ENCODE measurements around the gene SPDYC. TPM values are rescaled to one million over a fixed set of nuclear protein-coding genes. Genes with fewer than 3 reads are reported as not detected.

SPDYC gene
- total and polyA plus RNA-seq, 9 of the 15 experiments (the other 6 are each of a cell fraction or from before 2014, with no cell fraction given), result 4.4 to 18.8 (median 9.2) TPM

GRCh38 chr11:65185171-65185570 lies 15.1 kb downstream of the SPDYC start:
- Histone ChIP-seq H3K27me3 (ENCODE audit: control insufficient read depth in 2 of 2, insufficient read depth in 2 of 2, low read length in 2 of 2) (no peaks in the 10 kb centered on the region), H3K9ac (ENCODE audit: insufficient read depth in 1 of 2, low read depth in 2 of 2, low read length in 2 of 2) (no peak overlapping the region), H3K4me1 (replicated peaks in 1 of 2; ENCODE audit: control insufficient read depth in 2 of 2, insufficient read depth in 2 of 2, low read length in 2 of 2) (peaks cover 9 to 56% of the 10 kb centered on the region in 2 experiments), H4K20me1 (replicated peaks; ENCODE audit: control insufficient read depth, insufficient read depth, low read length) (no peaks in the 10 kb centered on the region), H3K9me3 (replicated peaks; ENCODE audit: control insufficient read depth, insufficient read depth, low read depth, low read length) (no peaks in the 10 kb centered on the region), H3K9me1 (ENCODE audit: control insufficient read depth, insufficient read depth, low read length) (peaks cover 3% of the 10 kb centered on the region), H3K36me3 (ENCODE audit: control insufficient read depth, insufficient read depth, low read length) (peaks cover 72% of the 10 kb centered on the region), H3K4me3 (no peak overlapping the region), H2AFZ (ENCODE audit: low read depth, low read length) (no peak overlapping the region), H3K79me2 (ENCODE audit: control insufficient read depth, insufficient read depth, low read length) (peaks cover 41% of the 10 kb centered on the region), H3K27ac (ENCODE audit: extremely low read depth, low read depth, low read length) (no peak overlapping the region), H3K4me2 (ENCODE audit: insufficient read depth, low read length) (no peak overlapping the region)
- POLR2A ChIA-PET, result no interaction called here
- BruUV-seq (replicated peaks), result no TSS peak
- 83% methylated on average over 2 of the region's 2 CpGs for WGBS (ENCODE audit: insufficient coverage, low coverage, missing lambda C conversion rate)
- no peak for FAIRE-seq
- CTCF ChIA-PET (ENCODE audit: low intra/inter-chr PET ratio), result no interaction called here
- TF ChIP-seq ZNF347 (CRISPR knock-in tag; IDR thresholded peaks at IDR 0.05; ENCODE audit: low read depth) (no peak), E2F1 (CRISPR knock-in tag; IDR thresholded peaks at IDR 0.05) (no peak), MYNN (IDR thresholded peaks at IDR 0.05) (no peak), MYNN (CRISPR knock-in tag; IDR thresholded peaks at IDR 0.05) (no peak), ELF1 (tag; IDR thresholded peaks at IDR 0.05) (no peak), GTF2F1 (IDR thresholded peaks at IDR 0.05; ENCODE audit: low read depth, low read length) (no peak), ZNF766 (CRISPR knock-in tag; conservative IDR thresholded peaks at IDR 0.05) (no peak), CREB5 (CRISPR knock-in tag; IDR thresholded peaks at IDR 0.05) (no peak), KDM5B (IDR thresholded peaks at IDR 0.05; ENCODE audit: insufficient replicate concordance, low read depth, low read length) (no peak), PCBP1 (IDR thresholded peaks at IDR 0.05; ENCODE audit: low read depth, low read length, poor library complexity, severe bottlenecking) (no peak), KAT8 (IDR thresholded peaks at IDR 0.05; ENCODE audit: low read depth) (no peak), PHF21A (IDR thresholded peaks at IDR 0.05; ENCODE audit: borderline replicate concordance, low read depth) (no peak), U2AF1 (optimal IDR thresholded peaks at IDR 0.05; ENCODE audit: low read depth, low read length) (no peak), ZNF253 (CRISPR knock-in tag; conservative IDR thresholded peaks at IDR 0.05) (no peak), NFATC3 (IDR thresholded peaks at IDR 0.05) (no peak), CHD2 (IDR thresholded peaks at IDR 0.05; ENCODE audit: low read depth, low read length) (no peak), ZNF324 (CRISPR knock-in tag; IDR thresholded peaks at IDR 0.05) (no peak), ZSCAN32 (CRISPR knock-in tag; IDR thresholded peaks at IDR 0.05) (no peak)
- no peak for DNase-seq (ENCODE audit: extremely low read depth in 1 of 4, low spot score in 3 of 4)
- no peak for ATAC-seq
- in situ Hi-C loops (cut with MboI) (no loop called here), intact Hi-C loops (cut with micrococcal nuclease) (no loop called here)
